GM18526 (cell line): ENCODE results near the gene TMEM203.

Experiments
- POLR2A ChIP-seq: IDR thresholded peaks from 3 replicates; pipeline ENCODE4 v1.6.1; 2011; ENCODE audit not compliant: insufficient read length; ENCODE audit errors: extremely low read depth

TMEM203 gene

DNA sequence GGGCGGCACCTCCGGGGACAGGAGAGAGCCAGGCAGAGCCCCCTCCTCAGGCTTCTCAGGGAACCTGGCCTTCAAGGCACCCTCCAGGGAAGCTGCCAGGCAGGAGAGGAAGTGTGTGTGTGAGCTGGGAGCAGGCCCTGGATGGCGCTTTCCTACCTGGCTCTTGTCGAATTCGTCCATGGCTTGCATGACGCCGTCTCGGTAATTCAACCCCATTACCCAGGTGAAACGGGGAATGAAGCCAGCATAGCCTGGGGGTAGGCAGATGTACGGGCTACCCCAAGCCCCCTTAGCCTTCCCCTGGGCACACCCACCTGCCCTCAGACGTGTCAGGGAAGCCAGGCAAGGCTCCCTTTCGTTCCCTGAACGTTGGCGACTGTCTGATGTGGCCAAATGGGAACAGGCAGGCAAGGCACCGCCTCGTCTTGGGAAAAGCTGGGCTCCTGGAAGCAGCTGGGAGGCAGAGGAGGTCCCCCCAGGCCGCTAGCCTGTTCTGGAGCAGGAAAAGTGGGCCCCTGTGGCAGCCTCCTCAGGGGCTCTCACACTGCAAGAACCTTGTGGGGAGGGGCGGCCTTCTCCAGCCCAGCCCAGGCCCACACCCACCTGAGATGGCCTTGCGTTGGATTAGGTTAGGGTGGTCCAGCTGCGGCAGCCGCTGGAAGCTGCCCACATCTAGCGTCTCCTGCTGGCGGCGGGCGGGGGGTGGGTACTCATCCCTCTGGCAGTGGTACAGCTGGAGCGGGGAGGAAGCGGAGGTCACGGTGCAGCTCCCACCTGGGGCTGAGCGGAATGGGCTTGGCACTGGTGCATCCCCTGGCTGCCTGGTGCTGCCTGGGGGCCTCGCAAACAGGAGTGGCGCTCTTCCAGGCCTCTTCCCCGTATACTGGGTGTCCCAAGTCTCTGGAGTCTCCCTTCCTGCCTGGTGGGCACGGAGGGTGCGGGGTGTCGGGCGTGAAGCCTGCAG lies 39.3 kb upstream of the TMEM203 start:
- no peak for TF ChIP-seq POLR2A

DNA sequence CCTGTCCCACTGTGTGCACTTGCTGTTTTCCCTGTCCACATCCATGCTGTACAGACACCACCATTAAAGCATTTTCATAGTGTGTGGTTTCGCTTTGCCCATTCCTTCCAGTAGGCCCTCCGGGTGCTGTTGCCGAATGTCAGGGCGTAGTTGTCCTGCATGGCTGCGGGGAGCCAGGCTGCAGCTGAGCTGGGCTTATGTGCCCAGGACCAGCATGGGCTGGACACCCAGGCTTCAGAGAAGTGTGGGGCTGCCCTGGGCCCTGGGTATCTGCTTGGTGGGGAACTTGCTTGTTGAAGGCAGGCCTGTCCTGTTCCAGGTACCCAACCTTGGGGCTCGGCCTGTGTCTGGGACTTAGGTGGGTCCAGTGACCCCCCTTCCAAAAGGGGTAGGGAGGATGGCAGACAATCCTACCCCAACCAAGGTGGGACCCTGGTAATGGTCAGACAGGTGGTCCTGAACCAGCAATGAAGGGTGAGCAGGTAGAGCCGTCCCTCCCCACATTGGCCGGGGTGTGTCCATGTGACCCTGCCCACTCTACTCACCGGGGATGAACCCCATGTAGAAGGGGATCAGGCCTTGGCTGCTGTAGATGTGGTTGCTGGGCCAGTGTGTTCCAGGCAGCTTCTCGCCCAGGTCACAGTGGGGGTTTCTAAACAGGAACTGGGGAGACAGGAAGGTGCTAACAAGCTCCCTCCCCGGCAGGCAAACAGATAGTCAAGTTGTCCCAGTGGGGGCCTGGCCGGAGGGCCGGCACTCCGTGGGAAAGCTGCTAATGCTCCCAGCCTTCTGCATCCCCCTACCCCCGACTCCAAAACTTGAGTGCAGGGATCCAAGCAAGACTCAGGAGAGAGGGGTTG lies 38.4 kb upstream of the TMEM203 start:
- TF ChIP-seq POLR2A = peak; percentile 19

GRCh38 chr9:137242269-137243203 lies 37.1 kb upstream of the TMEM203 start:
- no peak for TF ChIP-seq POLR2A

DNA sequence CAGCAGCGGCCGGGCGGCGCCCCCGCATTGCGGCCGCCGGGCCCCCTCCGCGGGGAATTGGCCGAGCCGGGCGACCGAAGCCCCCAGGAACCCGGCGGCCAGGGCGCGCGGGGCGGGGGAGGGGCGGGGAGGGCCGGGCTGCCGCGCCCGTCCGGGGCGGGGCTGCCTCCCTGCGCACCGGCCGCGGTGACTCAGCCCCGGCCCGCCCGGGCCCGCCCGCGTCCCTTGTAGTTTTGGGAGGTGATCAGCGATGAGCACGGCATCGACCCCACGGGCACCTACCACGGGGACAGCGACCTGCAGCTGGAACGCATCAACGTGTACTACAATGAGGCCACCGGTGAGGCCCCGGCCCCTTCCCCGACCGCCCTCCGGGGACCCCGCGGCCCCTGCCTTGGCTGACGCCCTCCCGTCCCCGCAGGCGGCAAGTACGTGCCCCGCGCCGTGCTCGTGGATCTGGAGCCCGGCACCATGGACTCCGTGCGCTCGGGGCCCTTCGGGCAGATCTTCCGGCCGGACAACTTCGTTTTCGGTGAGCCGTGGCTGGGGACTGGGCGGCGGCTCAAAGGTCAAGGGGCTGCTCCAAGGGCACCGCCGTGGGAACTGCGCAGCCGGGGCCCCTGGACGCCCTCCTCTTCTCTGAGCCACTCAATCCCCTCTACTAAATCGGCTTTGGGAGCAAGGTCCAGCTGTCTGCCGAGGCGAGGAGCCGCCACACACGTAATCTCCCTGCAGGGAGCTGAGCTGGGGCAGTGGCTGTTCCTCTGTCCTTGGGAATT lies 36.2 kb upstream of the TMEM203 start:
- TF ChIP-seq POLR2A = no peak

DNA sequence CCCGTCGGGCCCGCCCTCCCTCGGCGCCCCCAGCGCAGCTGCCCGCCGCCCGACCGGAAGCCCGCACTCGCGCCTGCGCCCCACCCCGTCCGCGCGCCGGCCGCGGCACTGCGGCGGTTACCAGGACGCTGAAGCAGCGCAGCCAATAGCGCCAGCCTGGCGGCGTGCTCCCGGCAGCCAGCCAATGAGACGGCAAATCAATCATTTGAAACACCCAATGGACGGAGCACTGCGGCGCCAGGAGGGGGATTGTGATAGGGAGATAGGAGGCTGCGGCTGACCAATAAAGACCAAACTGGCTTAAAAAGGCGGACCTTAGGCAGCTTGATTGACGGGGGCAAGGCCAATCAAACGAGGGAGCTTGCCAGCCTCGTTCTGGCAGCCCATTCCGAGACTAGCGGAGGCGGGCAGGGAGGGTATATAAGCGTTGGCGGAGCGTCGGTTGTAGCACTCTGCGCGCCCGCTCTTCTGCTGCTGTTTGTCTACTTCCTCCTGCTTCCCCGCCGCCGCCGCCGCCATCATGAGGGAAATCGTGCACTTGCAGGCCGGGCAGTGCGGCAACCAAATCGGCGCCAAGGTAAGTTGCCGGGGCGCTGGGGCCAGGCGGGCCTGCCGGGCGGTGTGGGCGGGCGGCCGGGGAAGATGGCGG lies 35.5 kb upstream of the TMEM203 start, which contains the start of gene TUBB4B:
TSS of gene TUBB4B (plus strand) at position 447 of the 649 bp plus-strand sequence. CDS start at position 521, 74 bp downstream.
- TF ChIP-seq POLR2A = peak; percentile 100

- peak; percentile 69 for TF ChIP-seq POLR2A
Observed at GRCh38 chr9:137240318-137240840, 34.9 kb upstream of the TMEM203 start.

DNA sequence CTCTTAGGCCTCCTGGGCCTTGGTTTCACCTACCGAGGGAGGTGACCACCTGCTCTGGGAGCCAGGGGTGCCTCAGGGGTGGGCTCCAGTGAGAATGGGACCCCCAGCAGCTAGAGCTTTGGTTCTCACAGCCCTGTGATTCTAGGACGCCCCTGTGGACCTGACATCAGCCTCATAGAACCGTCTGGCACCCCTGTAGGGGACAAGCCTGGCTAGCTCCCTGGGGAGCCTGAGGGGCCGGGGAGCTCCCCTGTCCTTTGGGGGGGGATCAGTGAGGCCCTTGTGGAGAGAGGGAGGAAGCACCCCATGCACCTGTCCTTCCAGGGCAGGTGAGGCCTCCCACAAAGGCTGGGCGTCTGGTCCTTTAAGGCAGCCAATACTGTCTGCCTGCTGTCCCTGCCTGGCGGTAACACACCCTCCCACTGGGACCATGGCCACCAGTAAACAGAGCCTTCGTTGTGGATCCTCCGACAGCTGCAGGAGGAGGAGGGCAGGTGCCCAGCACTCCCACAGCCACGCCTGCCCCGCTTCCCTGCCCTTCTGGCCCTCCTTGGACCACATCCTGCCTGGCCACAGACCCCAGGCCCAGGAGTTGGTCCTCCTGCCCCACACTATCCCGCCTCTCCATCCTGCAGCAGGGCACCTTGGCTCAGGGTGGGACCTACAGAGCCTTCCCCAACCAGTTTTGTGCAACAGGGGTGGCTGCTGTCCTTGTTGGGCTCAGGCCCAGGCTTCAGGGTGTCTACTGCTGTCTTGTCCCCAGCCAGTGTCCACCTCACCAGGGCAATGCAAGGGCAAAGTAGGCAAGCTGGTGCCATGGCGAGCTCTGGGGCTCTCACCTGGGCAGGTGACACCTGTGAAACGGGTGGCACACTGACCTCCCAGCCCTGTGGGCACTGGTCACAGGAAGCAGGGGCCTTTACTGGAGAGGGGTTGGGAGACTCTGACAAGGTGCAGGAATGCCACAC lies 32.6 kb upstream of the TMEM203 start:
- no peak for TF ChIP-seq POLR2A

GRCh38 chr9:137236936-137237421 lies 31.5 kb upstream of the TMEM203 start:
- no peak for TF ChIP-seq POLR2A

GRCh38 chr9:137236238-137236935 lies 30.9 kb upstream of the TMEM203 start:
- peak; percentile 29 for TF ChIP-seq POLR2A

DNA sequence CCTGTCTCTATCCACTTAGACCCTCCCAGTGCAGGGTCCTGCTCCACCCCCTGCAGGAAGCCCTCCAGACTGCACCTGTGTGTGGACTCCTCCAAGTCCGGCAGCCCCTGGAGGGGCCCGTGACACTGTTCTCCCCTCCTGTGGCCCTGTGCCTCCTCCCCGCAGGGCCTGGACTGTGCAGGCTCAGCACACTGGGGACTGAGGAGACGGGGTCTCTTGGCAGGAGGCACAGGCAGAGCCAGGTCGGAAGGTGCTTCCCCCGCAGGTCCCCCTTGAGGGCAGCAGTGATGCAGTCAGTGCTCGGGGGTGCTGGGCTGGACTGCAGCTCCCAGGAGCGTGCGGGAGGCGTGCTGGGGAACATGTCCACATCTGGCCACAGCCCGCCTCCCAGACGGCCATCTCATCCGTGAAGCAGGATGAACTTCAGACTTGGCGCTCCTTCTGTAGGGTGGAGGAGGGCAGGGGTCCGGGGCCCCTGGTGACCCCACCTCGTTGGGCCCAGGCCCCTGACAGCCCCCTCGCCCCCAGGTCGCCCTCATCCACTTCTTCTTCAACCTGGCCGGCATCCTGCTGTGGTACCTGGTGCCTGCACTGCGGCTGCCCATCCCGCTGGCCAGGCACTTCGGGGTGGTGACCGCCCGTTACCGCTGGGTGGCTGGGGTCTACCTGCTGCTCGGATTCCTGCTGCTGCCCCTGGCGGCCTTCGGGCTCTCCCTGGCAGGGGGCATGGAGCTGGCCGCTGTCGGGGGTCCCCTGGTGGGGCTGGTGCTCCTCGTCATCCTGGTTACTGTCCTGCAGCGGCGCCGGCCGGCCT lies 30.2 kb upstream of the TMEM203 start:
- no peak for TF ChIP-seq POLR2A
